ENCODE measurements around the gene PDE6G.
A peak's percentile ranks its signal among the peaks of the same experiment; 100 is the strongest.

Gene PDE6G

DNA sequence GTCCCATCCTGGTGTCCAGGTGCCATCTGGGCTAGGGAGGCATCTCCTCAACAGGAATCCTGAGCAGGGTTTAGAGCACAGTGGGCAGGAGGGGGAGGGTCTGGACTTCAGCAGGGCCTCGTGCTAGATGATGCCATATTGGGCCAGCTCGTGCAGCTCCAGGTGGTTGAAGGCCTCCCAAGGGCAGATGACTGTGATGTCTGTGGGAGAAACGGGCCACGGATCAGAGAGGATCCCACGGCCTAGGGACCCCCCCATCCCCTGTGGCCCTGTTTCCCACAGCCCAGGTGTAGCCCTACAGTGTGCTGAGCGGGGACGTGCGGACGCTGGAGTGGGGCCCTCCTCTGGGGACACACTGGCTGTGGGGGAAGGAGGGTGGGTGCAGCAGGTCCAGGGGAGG lies 5.4 kb downstream of the PDE6G start:
- peaks cover 22% of the 10 kb centered on the region for H3K9me3 ChIP-seq
- H3K4me1 ChIP-seq: peaks cover 55% of the 10 kb centered on the region
- peak overlapping the region; percentile 42 for H3K4me2 ChIP-seq
- no peak for TF ChIP-seq Cebpa-rat (IDR thresholded peaks at IDR 0.05)
- H3K27me3 ChIP-seq: no peaks in the 10 kb centered on the region
- H3K27ac ChIP-seq: peak overlapping the region; percentile 28
- H3K4me3 ChIP-seq: no peak overlapping the region
- no peaks in the 10 kb centered on the region for H4K20me1 ChIP-seq
- no peak overlapping the region for H3K9ac ChIP-seq
- H3K36me3 ChIP-seq: no peaks in the 10 kb centered on the region

DNA sequence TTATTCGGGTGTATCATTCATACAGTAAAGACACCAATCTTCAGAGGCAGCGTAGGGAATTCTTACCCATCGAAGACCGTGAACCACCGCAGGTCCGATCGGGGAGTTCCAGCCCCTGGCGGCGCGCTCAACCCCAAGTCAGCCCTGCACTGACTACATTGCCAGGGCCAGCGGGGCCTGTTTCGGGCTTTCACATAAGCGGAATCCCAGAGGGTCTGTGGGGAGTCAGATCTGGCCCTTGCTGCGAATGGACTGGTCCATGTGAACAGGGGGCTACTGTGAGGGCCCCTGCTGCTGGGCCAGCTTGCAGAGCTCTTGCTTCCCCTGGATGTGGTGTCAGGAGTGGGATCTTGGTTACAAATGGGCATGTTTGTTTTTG lies 7.6 kb downstream of the PDE6G start:
- H3K4me2 ChIP-seq: no peak overlapping the region
- no peaks in the 10 kb centered on the region for H3K27me3 ChIP-seq
- H3K4me3 ChIP-seq: no peak overlapping the region
- H4K20me1 ChIP-seq: no peaks in the 10 kb centered on the region
- peaks cover 22% of the 10 kb centered on the region for H3K9me3 ChIP-seq
- peaks cover 50% of the 10 kb centered on the region for H3K4me1 ChIP-seq
- H3K27ac ChIP-seq: no peak overlapping the region
- H3K36me3 ChIP-seq: no peaks in the 10 kb centered on the region
- no peak overlapping the region for H3K9ac ChIP-seq
- TF ChIP-seq Cebpa-rat (IDR thresholded peaks at IDR 0.05): no peak

- no peaks in the 10 kb centered on the region for H3K36me3 ChIP-seq
- peaks cover 22% of the 10 kb centered on the region for H3K9me3 ChIP-seq
- TF ChIP-seq Cebpa-rat (IDR thresholded peaks at IDR 0.05): no peak
- no peak overlapping the region for H3K4me3 ChIP-seq
- H3K9ac ChIP-seq: no peak overlapping the region
- H3K27me3 ChIP-seq: no peaks in the 10 kb centered on the region
- no peaks in the 10 kb centered on the region for H4K20me1 ChIP-seq
- peaks cover 45% of the 10 kb centered on the region for H3K4me1 ChIP-seq
- H3K4me2 ChIP-seq: no peak overlapping the region
- no peak overlapping the region for H3K27ac ChIP-seq
These were observed 8.2 kb downstream of the PDE6G start for GRCh38 chr17:81648013-81648706.

GRCh38 chr17:81647640-81648012 lies 8.7 kb downstream of the PDE6G start:
- no peak overlapping the region for H3K4me3 ChIP-seq

GRCh38 chr17:81646869-81647600 lies 9.3 kb downstream of the PDE6G start:
- H4K20me1 ChIP-seq: no peaks in the 10 kb centered on the region
- no peaks in the 10 kb centered on the region for H3K36me3 ChIP-seq
- TF ChIP-seq Cebpa-rat (IDR thresholded peaks at IDR 0.05): no peak
- H3K27me3 ChIP-seq: no peaks in the 10 kb centered on the region
- no peak overlapping the region for H3K27ac ChIP-seq
- H3K9ac ChIP-seq: no peak overlapping the region
- peaks cover 34% of the 10 kb centered on the region for H3K4me1 ChIP-seq
- H3K9me3 ChIP-seq: peaks cover 22% of the 10 kb centered on the region
- H3K4me2 ChIP-seq: no peak overlapping the region
- no peak overlapping the region for H3K4me3 ChIP-seq

More at GRCh38 chr17:81647640-81648012, 8.7 kb downstream of the PDE6G start:
- H3K36me3 ChIP-seq: no peaks in the 10 kb centered on the region
- no peaks in the 10 kb centered on the region for H3K27me3 ChIP-seq
- H3K4me2 ChIP-seq: no peak overlapping the region
- no peak for TF ChIP-seq Cebpa-rat (IDR thresholded peaks at IDR 0.05)
- H4K20me1 ChIP-seq: no peaks in the 10 kb centered on the region
- peaks cover 40% of the 10 kb centered on the region for H3K4me1 ChIP-seq
- H3K9me3 ChIP-seq: peaks cover 22% of the 10 kb centered on the region
- H3K27ac ChIP-seq: no peak overlapping the region
- H3K9ac ChIP-seq: no peak overlapping the region

GRCh38 chr17:81644976-81645952 lies 11.1 kb downstream of the PDE6G start:
- Histone ChIP-seq H3K4me1 (peaks cover 17% of the 10 kb centered on the region), H4K20me1 (no peaks in the 10 kb centered on the region), H3K9me3 (peaks cover 22% of the 10 kb centered on the region), H3K27me3 (no peaks in the 10 kb centered on the region), H3K4me2 (peak overlapping the region; percentile 75), H3K27ac (peak overlapping the region; percentile 57), H3K36me3 (no peaks in the 10 kb centered on the region), H3K4me3 (no peak overlapping the region), H3K9ac (peak overlapping the region; percentile 16)
- TF ChIP-seq Cebpa-rat (IDR thresholded peaks at IDR 0.05): no peak

- Histone ChIP-seq H3K27ac (peak overlapping the region; percentile 57), H3K9me3 (peaks cover 18% of the 10 kb centered on the region), H3K4me3 (no peak overlapping the region), H3K36me3 (no peaks in the 10 kb centered on the region), H3K4me1 (peaks cover 17% of the 10 kb centered on the region), H3K4me2 (peak overlapping the region; percentile 75), H3K9ac (peak overlapping the region; percentile 16), H3K27me3 (no peaks in the 10 kb centered on the region), H4K20me1 (no peaks in the 10 kb centered on the region)
- TF ChIP-seq Cebpa-rat (IDR thresholded peaks at IDR 0.05): no peak
These were observed 11.8 kb downstream of the PDE6G start for GRCh38 chr17:81644496-81644895.

GRCh38 chr17:81641825-81642489 lies 14.4 kb downstream of the PDE6G start:
- Histone ChIP-seq H3K9ac (no peak overlapping the region), H4K20me1 (no peaks in the 10 kb centered on the region), H3K27me3 (no peaks in the 10 kb centered on the region), H3K9me3 (no peaks in the 10 kb centered on the region), H3K36me3 (no peaks in the 10 kb centered on the region), H3K4me3 (no peak overlapping the region), H3K4me1 (peaks cover 23% of the 10 kb centered on the region), H3K27ac (no peak overlapping the region), H3K4me2 (no peak overlapping the region)
- no peak for TF ChIP-seq Cebpa-rat (IDR thresholded peaks at IDR 0.05)

- Histone ChIP-seq H3K27me3 (no peaks in the 10 kb centered on the region), H3K4me1 (peaks cover 28% of the 10 kb centered on the region), H3K36me3 (no peaks in the 10 kb centered on the region)
These were observed 16.3 kb downstream of the PDE6G start for GRCh38 chr17:81640011-81640410.

More at GRCh38 chr17:81640011-81640410, 16.3 kb downstream of the PDE6G start:
- TF ChIP-seq Cebpa-rat (IDR thresholded peaks at IDR 0.05): no peak
- Histone ChIP-seq H3K4me2 (no peak overlapping the region), H3K27ac (no peak overlapping the region), H3K9ac (no peak overlapping the region), H4K20me1 (peaks cover 18% of the 10 kb centered on the region), H3K4me3 (no peak overlapping the region), H3K9me3 (no peaks in the 10 kb centered on the region)
